ENCODE measurements around the gene RXRB.

- TF ChIP-seq CTCF (IDR thresholded peaks at IDR 0.05) (peak in 1 of 6 experiments; percentile 3), POLR2A (IDR thresholded peaks at IDR 0.05) (peak in 3 of 4 donors; percentile 97 to 99 (median 98))
These were observed 7.9 kb upstream of the RXRB start, which contains the start of gene RING1 for GRCh38 chr6:33208091-33208967.
